ENCODE measurements around the gene NRXN2. TPM values are rescaled to one million over a fixed set of nuclear protein-coding genes. Genes with fewer than 3 reads are reported as not detected.

The NRXN2 gene
- total and polyA plus RNA-seq, 2 donors (not counting 3 experiments of a cell fraction or from before 2014, with no cell fraction given) = not detected

DNA sequence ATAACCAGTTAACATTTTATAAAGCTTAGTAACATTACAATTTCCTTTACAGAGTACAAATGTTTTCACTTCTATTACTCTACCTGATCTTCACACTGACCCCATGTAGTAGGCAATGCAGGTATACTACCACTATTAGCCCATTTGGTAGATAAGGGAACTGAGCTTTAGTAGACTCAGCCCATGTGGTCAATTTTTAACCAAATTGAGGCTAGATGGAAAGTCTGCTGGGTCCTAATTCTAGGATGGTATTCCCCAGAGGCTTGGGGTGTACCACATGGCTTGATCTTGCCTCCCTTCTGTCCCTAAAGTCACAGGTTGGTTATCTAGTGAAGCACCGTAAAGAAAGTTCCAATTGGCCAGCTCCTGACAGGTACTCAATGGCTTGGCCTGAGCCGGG is 48.2 kb downstream of the NRXN2 start:
- Histone ChIP-seq H3K9ac (replicated peaks; ENCODE audit: extremely low read depth, insufficient read depth, low read length) (no peak overlapping the region), H3K79me2 (ENCODE audit: control insufficient read depth, insufficient read depth, low read length) (no peaks in the 10 kb centered on the region), H4K20me1 (replicated peaks; ENCODE audit: control insufficient read depth, extremely low read depth, insufficient read depth, low read length) (no peaks in the 10 kb centered on the region), H2AFZ (ENCODE audit: low read depth, low read length) (no peak overlapping the region), H3K4me1 (ENCODE audit: control insufficient read depth, extremely low read depth, insufficient read depth, low read length) (no peaks in the 10 kb centered on the region), H3K4me3 (replicated peaks in 1 of 3; ENCODE audit: insufficient read depth in 1 of 3, low read depth in 1 of 3, low read length in 3 of 3) (no peak overlapping the region), H3K36me3 (ENCODE audit: control insufficient read depth in 2 of 2, extremely low read depth in 1 of 2, insufficient read depth in 2 of 2, low read length in 2 of 2) (no peaks in the 10 kb centered on the region), H3K9me3 (replicated peaks; ENCODE audit: control insufficient read depth, insufficient read depth, low read length) (no peaks in the 10 kb centered on the region), H3K9me1 (replicated peaks; ENCODE audit: control insufficient read depth, extremely low read depth, insufficient read depth, low read length) (no peaks in the 10 kb centered on the region), H3K4me2 (ENCODE audit: insufficient read depth, low read length) (no peak overlapping the region), H3K27ac (ENCODE audit: insufficient read depth, low read depth, low read length) (no peak overlapping the region), H3K27me3 (ENCODE audit: control insufficient read depth in 2 of 2, insufficient read depth in 2 of 2, low read length in 2 of 2) (peaks cover 33 to 46% of the 10 kb centered on the region in 2 experiments)
- CTCF ChIA-PET = interaction anchor here (1.2 to 3.8 kb wide), 6 partner anchors 14 to 374 kb away, joined by 3 to 20 read pairs (median 5); no protein-coding TSS in a partner anchor
- FAIRE-seq (no peak), DNase-seq (ENCODE audit: low read depth, low spot score) (no peak)
- POLR2A ChIA-PET = no interaction called here
- dilution Hi-C loops (cut with MboI; ENCODE audit: extremely low pct_ligation_motif_present, low sequenced_read_pairs) = no loop called here
- no TSS peak for BruUV-seq (replicated peaks)
- no peak for TF ChIP-seq POLR2A (IDR thresholded peaks at IDR 0.05; ENCODE audit: low read depth, low read length)
- intact Hi-C loops (cut with micrococcal nuclease) = no loop called here

DNA sequence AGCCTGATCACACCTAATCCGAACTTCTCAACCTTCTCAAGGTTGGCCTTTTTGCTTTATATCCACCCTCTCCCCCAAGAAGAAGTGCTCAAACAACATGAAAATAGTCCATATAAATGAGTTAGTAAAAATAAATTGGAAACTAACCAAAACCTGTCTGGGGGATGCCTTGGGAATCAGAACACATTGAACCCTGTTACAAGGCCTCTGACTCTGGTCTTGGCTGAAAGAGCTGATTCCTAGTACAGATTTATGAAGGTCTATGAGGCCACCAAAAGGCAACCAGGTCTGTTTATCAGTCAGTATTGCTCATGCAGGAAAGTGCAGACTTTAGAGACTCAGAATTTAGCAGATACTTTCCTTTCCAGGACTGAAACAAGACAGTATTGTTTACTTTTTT is 49.7 kb downstream of the NRXN2 start:
- peaks cover 31 to 43% of the 10 kb centered on the region in 2 experiments for H3K27me3 ChIP-seq (ENCODE audit: control insufficient read depth in 2 of 2, insufficient read depth in 2 of 2, low read length in 2 of 2)

More for the DNA sequence above, 49.7 kb downstream of the NRXN2 start:
- H3K4me3 ChIP-seq (replicated peaks in 1 of 3; ENCODE audit: insufficient read depth in 1 of 3, low read depth in 1 of 3, low read length in 3 of 3) = no peak overlapping the region
- no peak overlapping the region for H2AFZ ChIP-seq (ENCODE audit: low read depth, low read length)
- no peaks in the 10 kb centered on the region for H3K9me1 ChIP-seq (replicated peaks; ENCODE audit: control insufficient read depth, extremely low read depth, insufficient read depth, low read length)
- no peak overlapping the region for H3K27ac ChIP-seq (ENCODE audit: insufficient read depth, low read depth, low read length)
- no peaks in the 10 kb centered on the region for H3K9me3 ChIP-seq (replicated peaks; ENCODE audit: control insufficient read depth, insufficient read depth, low read length)
- no peak for DNase-seq (ENCODE audit: low read depth, low spot score)
- no peaks in the 10 kb centered on the region for H3K36me3 ChIP-seq (ENCODE audit: control insufficient read depth in 2 of 2, extremely low read depth in 1 of 2, insufficient read depth in 2 of 2, low read length in 2 of 2)
- no peaks in the 10 kb centered on the region for H4K20me1 ChIP-seq (replicated peaks; ENCODE audit: control insufficient read depth, extremely low read depth, insufficient read depth, low read length)
- no peak for FAIRE-seq
- dilution Hi-C loops (cut with MboI; ENCODE audit: extremely low pct_ligation_motif_present, low sequenced_read_pairs) = no loop called here
- no peaks in the 10 kb centered on the region for H3K4me1 ChIP-seq (ENCODE audit: control insufficient read depth, extremely low read depth, insufficient read depth, low read length)
- ChIA-PET POLR2A (no interaction called here), CTCF (interaction anchor here (3.8 kb wide), 1 partner anchor 15 kb away, joined by 20 read pairs; no protein-coding TSS in a partner anchor)
- intact Hi-C loops (cut with micrococcal nuclease) = no loop called here
- no TSS peak for BruUV-seq (replicated peaks)
- H3K9ac ChIP-seq (replicated peaks; ENCODE audit: extremely low read depth, insufficient read depth, low read length) = no peak overlapping the region
- no peak overlapping the region for H3K4me2 ChIP-seq (ENCODE audit: insufficient read depth, low read length)
- no peaks in the 10 kb centered on the region for H3K79me2 ChIP-seq (ENCODE audit: control insufficient read depth, insufficient read depth, low read length)
- TF ChIP-seq POLR2A (IDR thresholded peaks at IDR 0.05; ENCODE audit: low read depth, low read length) (no peak), POLR2AphosphoS5 (IDR thresholded peaks at IDR 0.05; ENCODE audit: insufficient read depth, low read depth, low read length) (no peak), MAX (IDR thresholded peaks at IDR 0.05; ENCODE audit: insufficient read depth, insufficient read length) (no peak)
- TF ChIP-seq, protein P1, sequence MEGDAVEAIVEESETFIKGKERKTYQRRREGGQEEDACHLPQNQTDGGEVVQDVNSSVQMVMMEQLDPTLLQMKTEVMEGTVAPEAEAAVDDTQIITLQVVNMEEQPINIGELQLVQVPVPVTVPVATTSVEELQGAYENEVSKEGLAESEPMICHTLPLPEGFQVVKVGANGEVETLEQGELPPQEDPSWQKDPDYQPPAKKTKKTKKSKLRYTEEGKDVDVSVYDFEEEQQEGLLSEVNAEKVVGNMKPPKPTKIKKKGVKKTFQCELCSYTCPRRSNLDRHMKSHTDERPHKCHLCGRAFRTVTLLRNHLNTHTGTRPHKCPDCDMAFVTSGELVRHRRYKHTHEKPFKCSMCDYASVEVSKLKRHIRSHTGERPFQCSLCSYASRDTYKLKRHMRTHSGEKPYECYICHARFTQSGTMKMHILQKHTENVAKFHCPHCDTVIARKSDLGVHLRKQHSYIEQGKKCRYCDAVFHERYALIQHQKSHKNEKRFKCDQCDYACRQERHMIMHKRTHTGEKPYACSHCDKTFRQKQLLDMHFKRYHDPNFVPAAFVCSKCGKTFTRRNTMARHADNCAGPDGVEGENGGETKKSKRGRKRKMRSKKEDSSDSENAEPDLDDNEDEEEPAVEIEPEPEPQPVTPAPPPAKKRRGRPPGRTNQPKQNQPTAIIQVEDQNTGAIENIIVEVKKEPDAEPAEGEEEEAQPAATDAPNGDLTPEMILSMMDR (IDR thresholded peaks at IDR 0.05; ENCODE audit: extremely low read depth in 1 of 2, insufficient read depth in 1 of 2, low read depth in 1 of 2, low read length in 2 of 2) = no peak

All from endothelial cell of umbilical vein (primary cell).